GM21825 (cell line): ENCODE measurements around the gene DGKB.

ENCODE experiments used
- ATAC-seq: cut with Tn5 transposase; IDR thresholded peaks from one replicate; pipeline ENCODE4 v1.9.1; 2021; ENCODE audit warnings: mild to moderate bottlenecking, moderate library complexity; ENCODE audit not compliant: unreplicated experiment

The DGKB gene

GRCh38 chr7:14825912-14826311, 76.6 kb downstream of the DGKB start:
- no peak for ATAC-seq

DNA sequence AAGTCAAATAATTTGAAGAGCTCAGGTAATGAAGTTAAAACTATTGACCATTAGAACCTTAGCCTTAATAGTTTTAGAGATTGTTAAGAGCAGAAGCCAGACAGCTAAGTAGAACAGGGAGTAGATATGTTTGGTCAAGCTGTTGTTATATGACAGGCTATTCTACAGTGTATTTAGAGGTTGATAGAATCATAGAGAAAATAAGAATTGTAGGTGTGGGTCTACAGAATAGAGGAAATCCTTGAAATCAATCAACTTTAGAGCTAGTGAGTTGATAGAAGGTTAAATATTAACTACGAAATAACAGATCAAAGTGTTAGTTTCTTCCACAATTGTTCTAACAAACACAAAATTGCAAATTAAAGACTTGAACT, 80.1 kb downstream of the DGKB start:
- ATAC-seq, result no peak

GRCh38 chr7:14821757-14822480, 80.6 kb downstream of the DGKB start:
- ATAC-seq, result no peak

GRCh38 chr7:14818871-14819270, 83.7 kb downstream of the DGKB start:
- ATAC-seq, result no peak

GRCh38 chr7:14817829-14818614, 84.5 kb downstream of the DGKB start:
- ATAC-seq, result no peak

GRCh38 chr7:14807507-14807906, 95.0 kb downstream of the DGKB start:
- no peak for ATAC-seq

DNA sequence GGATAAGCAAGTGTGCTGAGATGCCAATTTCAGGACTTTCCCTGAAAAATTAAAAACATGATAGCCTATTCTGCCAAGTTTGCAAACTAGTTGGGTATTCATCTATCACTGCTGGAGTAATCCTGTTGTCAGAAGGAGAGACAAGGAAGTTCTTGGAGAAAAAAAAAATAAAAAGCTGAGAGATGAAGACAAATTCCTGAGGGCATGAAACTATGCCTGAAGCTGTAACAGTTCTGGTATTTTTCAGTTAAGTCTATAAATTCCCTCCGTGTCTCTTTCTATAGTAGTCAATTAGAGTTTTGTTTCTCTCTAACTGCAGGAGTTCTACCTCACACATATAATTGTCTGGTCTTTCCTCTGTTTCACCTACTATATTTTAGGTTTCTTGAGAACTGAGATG, 95.7 kb downstream of the DGKB start:
- ATAC-seq, result no peak

GRCh38 chr7:14805105-14805719, 97.3 kb downstream of the DGKB start:
- no peak for ATAC-seq

DNA sequence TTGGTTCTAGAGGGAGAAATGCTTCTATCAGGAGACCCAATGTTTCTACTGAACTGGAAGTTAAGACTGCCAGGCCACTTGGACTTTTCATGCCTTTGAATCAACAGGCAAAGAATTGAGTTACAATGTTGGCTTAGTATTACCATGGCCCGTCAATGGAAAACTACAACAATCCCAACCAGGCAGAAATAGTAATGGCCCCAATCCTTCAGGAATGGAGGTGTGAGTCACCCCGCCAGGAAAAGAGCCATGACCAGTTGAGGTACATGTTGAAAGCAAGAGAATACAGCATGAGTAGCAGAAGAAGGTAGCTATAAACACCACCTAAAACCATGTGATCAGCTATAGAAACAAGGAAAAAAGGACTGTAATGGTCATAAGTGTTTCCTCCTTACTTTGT, 101.9 kb downstream of the DGKB start:
- ATAC-seq, result no peak

DNA sequence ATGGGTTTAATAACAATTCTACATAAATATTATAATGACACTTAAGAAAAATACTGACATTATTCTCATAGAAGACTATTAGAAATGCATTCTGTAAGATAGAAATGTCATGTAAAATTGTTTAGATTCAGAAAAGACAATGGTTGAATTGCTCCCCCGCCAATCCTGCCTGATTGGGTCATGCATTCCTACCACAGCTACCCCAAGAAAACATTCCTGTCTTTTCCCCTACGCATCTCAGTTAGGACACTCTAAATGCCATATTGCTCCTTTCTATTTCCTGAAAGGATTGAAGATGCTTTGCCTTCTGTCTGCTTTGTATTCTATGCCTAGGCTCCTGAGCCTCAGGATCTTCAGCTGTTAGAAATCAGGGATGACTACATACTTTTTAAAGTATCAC, 109.4 kb downstream of the DGKB start:
- ATAC-seq, result no peak

DNA sequence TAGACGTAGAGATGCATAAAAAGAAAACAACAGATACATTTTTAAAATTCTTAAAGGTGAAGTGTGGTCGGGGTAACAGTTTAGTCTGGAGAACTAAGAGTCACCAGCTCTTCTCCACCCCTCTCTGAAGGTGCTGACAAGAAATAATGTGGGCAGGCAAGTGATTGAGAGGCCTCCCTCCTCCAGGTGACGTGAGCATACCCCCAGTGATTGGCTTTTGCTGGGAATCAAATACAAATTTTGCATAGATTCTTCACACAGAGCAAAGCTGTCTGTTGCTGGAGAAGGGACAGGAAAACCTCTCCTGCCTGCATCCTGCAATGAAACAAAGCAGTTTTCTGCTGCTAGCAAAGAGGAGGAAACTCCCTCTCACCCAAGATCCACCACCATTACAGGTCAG, 115.0 kb downstream of the DGKB start:
- no peak for ATAC-seq

GRCh38 chr7:14786314-14786895, 116.1 kb downstream of the DGKB start:
- no peak for ATAC-seq

DNA sequence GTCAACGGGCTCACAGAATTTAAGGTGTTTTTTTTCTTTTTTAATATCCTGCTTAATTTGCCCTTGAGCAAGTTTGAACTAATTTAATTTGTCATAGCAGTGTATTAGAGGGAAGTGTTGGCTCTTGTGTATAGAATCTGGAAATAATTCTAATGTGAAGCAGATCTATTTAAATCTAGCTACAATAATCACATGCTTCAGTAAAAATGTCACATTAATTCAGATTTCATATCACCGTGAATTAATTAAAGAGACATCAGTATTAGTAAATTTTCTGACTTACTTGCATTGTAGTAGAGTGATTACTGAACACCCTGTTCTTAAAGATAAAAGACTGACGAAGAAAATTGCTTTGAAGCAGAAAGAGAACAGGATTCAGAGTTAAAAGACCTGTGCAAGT, 124.7 kb downstream of the DGKB start:
- ATAC-seq, result no peak

DNA sequence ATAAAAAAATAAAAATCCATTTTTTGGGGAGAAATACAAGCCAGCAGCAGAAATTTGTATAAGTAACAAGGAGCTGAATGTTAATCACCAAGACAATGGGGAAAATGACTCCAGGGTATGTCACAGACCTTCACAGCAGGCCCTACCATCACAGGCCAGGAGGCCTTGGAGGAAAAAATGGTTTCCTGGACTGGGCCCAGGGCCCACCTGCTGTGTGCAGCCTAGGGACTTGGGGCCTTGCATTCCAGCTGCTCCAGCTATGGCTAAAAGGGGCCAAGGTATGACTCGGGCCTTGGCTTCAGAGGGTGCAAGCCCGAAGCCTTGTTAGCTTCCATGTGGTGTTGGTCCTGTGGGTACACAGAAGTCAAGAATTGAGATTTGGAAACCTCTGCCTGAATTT, 126.3 kb downstream of the DGKB start:
- no peak for ATAC-seq

- ATAC-seq, result no peak
Measured at GRCh38 chr7:14773729-14774271, 128.8 kb downstream of the DGKB start.

DNA sequence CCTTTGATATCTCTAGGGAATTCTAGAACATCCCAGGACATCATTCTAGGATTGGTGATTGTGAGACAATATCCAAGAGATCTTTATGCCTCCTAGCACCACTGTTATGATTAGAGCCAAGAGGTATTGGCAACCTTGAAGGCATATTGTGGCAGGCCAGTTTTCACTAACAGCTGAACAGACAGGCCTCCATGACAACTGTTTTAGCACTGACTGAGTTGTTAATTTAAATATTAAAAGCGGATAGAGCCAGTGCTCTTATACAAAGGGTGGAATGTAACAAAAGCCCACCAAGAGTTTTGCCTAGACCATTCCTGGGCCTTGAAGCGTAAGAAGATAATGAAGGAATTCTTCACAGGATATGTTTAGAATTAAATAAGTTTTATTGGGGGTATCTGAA, 131.9 kb downstream of the DGKB start:
- ATAC-seq, result no peak

DNA sequence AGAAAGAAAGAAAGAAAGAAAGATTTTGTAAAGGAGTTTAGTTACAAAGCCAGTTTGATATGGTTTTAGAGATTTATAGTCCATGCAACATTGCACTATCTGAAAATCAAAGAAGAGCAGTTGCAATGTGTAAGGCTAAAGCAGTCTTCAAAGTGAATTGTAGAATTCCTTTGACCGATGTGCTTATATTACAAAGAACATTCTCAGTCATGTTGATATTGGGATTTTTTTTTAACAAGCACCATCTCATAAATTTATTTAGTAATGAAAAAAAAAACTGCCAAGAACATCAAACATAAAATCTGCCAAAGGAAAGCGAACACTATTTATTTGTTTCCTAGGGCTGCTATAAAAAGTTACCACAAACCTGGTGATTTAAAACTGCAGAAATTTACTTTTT, 133.3 kb downstream of the DGKB start:
- no peak for ATAC-seq

DNA sequence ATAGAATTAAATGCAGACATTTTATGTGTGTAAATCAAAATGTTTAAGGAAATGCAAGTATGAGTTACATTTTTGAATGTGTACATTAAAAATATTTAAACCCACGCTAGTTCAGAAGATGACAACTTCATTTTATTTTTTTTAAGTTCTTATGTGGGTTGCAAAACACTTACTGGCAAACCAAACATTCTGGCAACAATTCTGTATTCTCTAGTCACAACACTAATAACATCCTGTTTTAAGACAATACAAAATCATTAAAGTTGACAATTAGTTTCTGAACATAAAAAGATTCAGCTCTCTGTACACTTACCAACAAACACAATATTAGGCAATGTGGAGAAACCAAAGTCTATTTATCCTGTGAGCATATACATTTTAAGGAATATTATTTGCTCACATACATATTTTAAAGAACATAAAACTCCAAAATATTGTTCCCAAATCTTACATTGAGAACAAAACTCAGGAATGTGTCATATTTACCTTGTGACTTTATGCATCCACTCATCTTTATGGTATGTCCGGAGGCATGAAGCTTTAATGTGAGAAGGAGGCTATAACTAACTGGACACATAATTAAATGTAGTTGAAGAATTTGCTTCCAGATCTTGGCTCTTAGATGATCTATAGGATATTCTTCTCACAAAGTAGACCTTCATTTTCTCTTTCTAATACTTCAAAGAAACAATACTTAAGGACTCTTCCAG, 134.7 kb downstream of the DGKB start:
- no peak for ATAC-seq

- no peak for ATAC-seq
Measured at GRCh38 chr7:14766747-14767146, 135.8 kb downstream of the DGKB start.

DNA sequence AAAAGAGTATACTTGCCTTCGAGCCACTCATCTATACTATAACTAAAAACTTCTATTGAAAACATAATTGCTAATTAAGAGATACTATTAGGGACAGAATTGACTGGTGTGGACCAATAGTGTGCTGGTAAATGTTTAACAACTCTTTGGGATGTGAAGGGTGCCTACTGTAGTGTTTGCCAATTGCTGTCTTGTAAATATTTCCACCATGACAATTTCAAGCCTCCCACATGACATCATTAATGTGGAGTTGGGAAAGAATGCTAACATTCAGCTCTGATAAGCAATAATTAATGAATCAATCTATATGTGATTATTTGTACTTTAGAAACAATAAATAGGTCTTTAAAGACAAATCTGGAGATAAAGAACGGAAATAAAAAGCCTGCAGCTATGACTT, 136.8 kb downstream of the DGKB start:
- no peak for ATAC-seq

DNA sequence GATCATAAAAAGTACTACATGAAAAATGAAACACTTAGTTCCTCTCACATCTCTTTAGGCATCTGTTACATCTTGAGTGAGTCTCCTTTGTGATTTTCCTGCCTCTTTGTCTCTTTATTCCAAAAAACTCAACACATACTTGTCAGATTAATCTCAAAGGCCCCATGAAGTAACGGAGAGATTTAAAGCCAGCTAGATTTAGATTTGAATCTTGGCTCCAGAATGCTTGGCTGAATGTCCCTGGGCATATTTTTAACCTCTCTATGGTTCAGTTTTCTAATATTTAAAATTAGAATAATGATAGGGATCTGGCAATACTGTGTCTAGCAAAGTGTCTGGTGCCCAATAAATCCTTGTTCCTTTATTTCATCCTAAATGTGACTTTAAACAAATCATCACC, 140.0 kb downstream of the DGKB start:
- ATAC-seq, result no peak
